GM03348 (cell line): ENCODE measurements around the gene KRT7.
"Not testable (repeated sequence)": the region's sequence is repeated elsewhere in the genome, so short reads cannot be mapped to it uniquely, and the experiment has no call there.

Source experiments
- DNase-seq: peaks from one replicate; pipeline ENCODE4 v3.0.0; 2012; ENCODE audit warnings: low spot score

KRT7 gene

DNA sequence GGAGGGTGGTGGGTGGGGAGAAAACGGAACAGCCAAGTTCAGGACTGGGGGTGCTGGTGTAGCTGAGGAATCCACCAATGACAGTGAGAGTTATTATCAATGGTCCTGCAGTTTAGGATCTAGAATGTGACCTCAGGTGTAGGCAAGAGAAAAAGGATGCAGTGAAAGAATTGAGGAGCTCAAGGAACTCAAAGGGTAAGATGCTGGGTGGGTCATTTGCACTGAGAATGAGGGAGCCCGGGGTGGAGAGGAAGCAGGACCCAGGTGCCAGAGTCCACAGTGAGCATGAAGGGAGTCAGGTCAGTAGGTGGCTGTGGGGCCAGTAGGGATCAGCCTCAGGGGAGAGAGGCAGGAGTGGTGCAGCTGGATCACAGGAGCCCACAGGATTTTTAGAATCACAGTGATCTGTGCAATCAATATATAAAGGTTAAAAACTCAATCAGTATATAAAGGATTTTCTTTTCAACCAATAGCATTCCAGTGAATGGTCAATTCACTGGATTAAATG lies 3.2 kb upstream of the KRT7 start:
- DNase-seq = no peak

DNA sequence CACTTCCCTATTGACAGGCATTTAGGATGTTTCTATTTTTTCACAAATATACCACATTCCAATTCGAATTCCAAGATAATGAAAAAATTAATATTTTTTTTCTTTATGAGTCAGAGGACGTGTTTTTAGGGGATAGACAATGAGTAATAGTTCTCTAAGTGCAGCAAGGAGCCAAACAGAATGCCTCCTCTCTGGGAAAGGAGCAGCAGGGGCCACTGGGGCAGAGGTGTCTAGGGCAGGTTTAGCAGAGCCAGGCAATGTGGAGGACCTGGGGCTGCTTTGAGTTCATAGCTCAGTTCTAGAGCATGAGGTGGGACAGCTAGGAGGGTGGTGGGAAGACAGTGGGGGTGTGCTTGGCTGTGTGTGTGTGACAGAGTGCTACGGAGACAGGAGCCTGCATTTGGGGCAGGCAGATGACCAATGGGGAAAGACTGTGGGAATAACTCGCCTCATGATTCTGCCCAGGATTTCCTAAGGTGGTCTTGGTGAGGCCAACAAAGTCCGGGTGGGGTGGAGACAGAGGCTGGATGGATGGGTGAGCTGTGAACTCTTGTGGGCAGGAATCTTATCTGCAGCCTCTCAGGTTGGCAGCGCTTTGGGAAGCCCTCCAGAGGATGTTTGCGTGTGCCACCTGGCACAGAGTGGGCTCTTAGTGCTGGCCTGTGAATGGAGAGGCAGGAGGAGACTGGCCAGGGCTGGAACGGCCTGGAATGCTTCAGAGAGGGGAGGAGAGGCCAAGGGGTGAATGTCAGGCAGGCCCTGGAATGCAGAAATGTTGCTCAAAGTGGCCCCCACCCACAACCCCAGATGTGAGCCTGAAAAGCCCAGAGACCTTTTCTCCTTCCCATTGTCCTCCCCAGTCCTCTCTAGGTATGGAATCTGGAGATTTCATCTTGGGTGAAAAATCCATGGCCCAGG lies 2.4 kb upstream of the KRT7 start:
- peak; percentile 90 for DNase-seq

DNA sequence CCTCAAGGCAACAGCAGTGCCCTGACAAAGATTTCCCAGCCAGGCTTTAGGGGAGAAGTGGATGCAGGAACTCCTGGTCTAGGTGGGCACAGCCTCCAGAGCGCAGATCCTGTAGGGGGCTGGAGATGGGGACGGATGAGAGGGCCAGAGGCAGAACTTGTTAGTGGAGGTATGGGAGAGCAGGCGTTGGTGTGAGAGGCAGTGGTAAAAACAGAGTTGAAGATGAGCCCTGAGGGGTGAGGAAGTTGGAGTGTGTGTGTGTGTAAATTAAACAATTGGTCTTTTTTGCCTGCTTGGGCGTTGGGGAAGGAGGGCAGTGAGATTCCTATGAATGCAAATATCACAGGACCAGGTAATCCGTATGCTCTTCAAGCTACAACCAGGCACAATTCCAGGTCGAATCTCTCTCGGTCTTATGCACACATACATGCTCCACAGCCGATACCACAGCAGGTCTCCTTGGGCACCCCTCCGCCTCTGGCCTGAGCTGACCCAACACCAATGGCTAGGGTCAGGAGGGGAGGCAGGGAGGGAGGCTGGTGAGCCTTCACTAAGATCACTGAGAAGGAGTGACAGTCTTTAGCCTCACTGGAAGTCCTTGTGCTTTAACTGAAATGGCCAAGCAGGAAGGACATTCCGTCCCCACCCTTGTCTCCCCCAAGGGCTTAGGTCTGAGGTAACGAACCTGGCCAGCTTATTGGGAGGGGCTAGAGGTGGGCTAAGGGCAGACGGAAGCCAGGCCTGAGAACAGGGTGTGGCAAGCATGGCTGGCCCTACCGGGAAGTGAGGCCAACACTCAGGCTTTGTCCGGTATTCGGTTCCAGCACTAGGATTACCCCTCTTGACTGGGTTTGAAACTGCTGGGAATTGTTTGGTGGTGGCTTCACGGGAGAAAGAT lies 1.5 kb upstream of the KRT7 start:
- DNase-seq = no peak

DNA sequence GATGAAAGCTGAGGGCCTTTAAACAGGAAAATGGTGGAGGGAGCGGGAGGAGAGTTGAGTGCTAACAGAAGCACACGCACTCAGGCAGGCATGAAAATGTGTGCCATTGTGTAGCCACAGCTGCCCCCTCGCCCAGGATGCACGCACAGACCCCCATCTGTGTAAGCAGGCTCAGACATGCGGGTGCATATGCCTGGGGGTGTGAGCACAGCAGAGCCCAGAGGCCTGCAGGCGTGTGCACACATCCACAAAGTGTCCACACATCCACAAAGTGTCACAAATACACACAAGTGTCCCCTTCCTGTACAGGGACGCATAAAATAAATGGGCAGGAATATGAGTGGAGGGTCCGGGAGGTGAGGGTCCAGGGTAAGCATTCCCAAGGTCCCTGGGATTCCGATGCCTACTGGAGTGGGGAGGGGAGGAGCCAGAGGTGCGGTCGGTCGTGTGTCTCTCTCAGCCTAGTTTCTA lies 805 bp upstream of the KRT7 start:
- DNase-seq = no peak

DNA sequence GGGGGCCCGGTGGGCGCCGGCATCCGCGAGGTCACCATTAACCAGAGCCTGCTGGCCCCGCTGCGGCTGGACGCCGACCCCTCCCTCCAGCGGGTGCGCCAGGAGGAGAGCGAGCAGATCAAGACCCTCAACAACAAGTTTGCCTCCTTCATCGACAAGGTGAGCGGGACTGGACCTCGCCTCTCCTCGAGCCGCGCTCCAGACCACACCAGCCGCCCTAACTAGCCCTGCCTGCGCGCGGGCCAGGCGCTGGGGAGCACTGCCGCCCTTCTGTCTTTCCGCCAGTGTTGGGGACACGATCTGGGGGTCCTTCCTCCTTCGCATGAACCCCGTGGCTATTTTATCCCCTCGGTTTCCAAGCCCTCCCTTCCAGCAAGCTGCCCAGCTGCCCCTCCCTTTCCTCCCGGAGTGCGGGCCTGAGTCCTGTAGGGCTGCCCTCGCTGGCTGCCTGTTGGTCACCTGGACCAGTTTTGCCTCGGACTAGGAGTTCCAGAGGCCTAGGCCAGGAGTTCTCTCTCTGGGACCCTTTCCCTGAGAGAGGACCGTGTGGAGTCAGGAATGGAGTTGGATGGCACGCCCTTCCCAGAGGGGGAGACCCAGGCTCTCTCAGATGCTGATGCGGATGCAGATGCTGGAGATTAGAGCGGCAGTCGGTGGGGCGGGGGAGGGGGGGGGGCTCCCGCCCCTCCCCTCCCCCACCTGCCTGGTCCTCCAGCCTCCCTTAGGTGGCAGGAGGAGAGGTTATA lies 592 bp downstream of the KRT7 start:
- DNase-seq = no peak

DNA sequence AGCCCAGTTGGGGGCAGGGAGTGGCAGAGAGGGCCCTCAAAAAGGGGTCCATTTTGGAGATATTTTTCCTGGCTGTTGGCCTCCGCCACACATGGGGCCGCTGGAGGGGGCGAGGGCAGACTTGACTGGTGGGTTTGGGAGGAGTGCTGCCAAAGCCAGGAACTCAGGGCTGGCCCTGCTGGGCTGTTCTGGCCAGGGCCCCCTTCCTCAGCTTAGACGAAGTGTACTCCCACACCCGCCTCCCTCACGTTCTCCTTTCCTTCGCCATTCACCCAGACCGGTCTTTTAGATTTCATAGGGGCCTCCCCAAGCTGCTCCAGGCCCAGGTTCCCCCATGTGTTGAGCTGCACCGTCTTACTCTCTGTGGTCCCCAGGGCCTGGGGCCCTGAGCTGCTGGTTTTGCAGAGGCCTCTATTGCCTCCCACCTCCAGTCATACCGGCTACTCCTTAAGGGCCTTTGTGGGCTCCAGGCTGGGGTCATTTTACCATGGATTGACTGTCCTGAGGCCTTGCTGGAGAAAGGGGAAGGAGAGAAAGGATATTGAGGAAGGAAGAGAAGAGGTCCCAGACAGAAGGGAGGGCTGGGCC lies 1.3 kb downstream of the KRT7 start:
- no peak for DNase-seq

DNA sequence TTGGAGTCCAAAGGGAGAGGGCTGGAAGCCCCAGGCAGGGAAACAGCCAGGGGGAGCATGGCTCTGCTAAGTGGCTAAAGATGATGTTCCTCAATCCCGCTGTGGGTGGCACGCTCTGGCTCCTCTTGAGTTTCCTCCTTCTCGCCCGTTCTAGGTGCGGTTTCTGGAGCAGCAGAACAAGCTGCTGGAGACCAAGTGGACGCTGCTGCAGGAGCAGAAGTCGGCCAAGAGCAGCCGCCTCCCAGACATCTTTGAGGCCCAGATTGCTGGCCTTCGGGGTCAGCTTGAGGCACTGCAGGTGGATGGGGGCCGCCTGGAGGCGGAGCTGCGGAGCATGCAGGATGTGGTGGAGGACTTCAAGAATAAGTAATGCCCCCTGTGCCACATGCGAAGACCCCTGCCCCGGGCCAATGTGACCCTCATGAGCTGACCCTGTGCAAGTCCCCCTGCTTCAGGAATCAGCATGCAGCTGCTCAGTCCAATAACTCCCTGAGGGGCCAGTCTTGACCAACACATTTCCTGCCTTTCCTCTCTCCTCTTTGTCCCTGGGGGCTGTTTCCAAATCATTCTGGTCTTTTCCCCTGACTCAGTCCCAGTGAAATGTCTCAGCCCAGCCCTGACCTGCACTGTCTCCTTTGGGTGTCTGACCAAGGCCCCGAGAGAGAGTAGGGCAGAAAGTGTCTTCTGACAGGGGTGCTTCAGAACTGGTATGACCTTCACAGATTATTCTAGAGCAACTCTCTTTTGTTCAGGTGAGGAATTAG lies 2.1 kb downstream of the KRT7 start:
- DNase-seq = peak; percentile 61

DNA sequence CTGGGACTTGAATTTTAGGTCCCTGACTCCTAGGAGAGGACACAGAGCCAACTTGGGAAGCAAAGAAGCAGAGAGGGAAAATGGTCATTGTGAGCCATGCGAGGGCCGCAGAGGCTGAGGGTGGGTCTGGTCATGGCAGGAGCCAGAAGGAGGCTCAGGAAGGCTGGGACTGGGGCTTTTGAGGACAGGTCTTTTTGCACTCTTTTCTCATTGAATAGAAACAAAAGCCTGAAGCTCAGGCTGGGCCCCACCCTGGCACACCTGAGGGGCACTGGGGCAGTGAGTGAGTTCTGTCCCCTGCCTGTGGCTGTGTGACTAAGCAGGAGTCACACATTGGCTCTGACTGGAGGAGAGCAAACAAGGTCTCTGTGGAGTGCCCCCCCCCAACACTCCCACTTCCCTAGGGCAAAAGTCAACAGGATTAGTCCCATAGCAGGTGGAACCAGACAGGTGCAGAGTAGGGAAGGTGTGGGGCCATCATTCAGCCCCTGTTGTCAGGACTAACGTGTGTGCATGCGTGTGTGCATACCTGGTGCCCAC lies 2.8 kb downstream of the KRT7 start:
- no peak for DNase-seq

DNA sequence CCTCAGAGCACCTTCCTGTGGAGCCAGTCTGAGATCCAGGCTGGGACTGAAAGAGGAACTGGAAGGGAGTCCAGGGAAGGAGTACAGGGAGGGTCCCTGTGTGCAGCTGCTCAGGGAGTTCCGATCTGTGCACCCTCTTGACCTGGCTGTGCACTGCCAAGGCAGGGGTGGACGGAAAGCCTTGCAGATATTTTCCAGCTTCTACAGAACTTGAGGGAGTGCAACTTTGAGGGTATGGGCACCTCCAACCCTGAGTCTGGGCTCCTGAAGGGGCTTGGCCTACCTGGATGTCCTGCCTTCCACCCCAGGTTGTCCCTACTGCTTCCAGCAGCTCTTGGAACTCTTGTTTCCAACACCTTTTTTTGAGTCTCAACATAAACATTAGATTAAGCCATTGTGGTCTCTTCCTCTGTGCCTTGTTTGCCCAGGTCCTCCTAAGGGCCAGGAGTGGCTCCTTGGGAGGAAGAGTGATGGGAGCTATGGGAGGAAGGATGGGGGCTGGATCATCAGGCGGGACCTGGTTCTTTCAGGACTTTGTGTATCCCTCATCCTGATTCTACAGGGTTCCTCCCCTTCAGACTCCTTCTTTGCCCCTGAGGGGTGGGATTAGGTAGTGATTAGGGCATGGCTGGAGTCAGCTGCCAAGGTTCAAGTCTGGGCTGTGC lies 3.5 kb downstream of the KRT7 start:
- DNase-seq = no peak

DNA sequence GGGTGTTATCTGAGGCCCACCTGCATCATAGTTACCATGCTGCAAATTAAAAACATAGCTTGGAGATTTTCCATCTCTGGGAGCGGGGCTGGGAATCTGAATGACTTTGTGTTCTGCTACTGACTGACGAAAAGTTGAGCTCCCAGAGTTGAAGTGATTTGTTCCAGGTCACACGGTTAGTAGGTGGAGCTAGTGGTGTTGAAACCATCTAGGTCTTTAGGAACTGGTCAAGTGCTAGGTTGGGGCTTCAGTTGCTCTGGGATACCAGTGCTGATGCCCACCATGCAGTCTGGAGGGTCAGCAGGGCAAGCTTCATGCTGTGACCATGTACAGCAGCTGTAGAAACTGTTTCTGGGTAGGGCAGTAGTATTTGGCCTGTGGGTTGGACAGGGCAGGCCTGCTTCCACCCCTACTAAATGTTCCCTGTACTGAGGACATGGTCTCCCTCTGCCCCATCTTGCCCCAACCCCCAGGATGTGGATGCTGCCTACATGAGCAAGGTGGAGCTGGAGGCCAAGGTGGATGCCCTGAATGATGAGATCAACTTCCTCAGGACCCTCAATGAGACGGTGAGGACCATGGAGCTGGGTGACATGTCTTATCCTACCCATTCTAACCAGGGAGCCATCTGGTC lies 5.3 kb downstream of the KRT7 start:
- no peak for DNase-seq

DNA sequence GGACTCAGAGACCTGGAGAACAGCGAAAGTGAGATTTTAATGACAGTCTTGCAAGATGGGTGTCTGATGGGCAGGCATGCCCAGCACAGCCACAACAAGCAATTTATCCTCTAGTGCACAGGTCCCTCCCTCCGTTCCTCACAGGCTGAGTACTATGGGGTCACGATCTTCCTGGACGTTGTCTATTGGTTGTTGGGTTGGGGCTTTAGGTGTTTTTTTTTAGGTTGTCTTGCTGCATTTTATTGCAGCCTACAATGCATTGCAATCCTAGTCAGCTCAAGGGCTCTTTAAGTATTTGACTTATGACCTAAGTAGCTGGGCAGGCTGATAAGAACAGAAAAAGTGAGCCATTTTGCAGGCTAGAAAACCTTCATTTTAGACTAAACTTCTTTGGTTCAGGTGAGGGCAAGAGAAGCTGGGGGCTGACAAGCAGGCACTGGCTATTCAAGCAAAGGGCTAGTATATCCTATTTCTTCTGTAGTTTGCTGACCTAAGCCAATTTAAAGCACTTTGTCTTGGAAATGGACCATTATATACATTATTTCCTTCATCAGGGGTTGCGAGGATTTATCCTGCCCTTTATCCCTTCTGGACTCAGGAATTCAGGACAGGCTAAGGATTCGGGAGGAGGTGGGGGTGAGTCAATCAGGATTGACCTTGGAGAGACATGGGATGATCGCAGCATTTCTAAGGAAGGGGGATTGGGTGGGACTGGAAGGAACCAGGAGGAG lies 6.0 kb downstream of the KRT7 start:
- no peak for DNase-seq

DNA sequence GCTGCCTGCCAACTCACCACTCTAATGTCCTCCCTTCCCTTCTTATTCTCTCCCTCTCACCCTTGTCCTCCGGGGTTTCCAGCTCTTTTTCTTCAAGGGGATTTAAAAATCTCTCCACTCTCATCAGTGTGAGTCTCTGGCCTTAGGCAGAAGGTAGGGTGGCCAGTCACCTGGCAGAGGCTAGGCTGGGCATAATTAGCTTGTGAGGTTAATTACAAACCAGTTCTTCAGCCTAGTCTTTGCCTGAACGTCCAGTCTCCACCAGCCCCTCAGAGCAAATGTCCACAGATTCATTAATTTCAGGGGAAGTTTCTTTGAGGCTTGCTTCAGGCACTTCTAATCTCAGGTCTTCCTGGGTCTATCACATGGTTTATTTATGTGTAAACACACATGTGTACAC lies 6.7 kb downstream of the KRT7 start:
- no peak for DNase-seq

DNA sequence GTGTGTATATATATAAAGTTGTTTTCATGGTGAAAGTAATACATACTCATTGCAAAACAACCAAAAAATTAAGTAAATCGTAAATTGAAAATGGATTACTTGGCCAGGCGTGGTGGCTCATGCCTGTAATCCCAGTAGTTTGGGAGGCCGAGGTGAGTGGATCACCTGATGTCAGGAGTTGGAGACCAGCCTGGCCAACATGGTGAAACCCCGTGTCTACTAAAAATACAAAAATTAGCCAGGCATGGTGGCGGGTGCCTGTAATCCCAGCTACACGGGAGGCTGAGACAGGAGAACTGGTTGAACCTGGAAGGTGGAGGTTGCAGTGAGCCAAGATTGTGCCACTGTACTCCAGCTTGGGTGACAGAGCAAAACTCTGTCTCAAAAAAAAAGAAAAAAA lies 7.2 kb downstream of the KRT7 start:
- not testable (repeated sequence) for DNase-seq

DNA sequence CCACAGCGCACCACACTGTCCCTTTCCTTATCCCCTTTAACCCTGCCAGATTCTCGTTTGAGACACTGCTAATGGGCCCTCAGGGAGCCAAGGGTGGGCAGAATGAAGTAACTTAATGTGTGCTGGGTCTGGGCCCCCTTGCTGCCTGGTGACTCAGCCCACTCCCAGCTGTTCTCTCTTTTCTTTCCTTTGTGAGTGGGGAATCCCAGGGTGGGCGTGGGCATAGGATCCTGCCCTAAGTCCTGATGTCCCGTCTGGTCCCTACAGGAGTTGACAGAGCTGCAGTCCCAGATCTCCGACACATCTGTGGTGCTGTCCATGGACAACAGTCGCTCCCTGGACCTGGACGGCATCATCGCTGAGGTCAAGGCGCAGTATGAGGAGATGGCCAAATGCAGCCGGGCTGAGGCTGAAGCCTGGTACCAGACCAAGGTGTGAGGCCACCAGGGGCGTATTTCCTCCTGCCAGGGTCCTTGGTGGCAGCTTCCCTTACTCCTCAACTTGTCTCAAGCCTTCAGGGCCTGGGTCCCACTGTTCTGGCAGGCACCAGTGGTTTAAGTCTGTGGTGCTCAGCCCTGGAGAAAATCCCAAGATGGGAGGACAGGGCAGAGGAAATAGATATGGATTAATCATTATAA lies 8.3 kb downstream of the KRT7 start:
- DNase-seq = no peak

DNA sequence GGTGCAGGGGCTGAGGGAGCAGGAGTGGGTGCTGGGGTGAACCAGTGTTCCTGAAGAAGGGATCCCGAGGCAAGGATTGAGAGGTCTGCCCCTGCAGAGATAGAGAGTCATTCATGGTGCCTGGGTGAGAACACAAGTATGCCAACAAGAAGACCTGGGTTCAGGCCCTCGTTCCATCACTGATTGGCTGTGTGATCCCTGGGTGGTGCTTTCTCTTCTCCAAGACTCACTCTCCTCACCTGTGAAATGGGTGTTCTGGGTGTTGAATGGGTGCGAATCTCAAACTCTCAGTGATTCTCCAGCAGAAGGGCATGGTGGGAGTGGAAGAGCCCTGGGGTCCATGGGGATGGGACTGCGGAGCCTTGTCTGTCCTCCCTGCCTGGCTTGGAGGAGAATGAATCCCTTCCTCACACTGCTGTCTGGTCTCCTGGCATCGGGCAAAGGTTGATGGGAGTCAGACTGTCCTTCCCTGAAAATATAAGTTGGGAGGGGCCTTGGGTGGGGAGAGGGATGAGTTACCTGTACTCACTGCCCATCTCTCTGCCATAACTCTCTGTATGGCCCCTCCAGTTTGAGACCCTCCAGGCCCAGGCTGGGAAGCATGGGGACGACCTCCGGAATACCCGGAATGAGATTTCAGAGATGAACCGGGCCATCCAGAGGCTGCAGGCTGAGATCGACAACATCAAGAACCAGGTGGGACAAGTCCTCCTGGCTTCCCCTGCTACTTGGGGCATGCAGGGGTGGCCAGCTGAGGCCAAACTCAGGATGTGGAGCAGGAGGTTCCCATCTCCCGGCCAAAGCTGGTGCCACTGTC lies 9.6 kb downstream of the KRT7 start:
- DNase-seq = no peak

DNA sequence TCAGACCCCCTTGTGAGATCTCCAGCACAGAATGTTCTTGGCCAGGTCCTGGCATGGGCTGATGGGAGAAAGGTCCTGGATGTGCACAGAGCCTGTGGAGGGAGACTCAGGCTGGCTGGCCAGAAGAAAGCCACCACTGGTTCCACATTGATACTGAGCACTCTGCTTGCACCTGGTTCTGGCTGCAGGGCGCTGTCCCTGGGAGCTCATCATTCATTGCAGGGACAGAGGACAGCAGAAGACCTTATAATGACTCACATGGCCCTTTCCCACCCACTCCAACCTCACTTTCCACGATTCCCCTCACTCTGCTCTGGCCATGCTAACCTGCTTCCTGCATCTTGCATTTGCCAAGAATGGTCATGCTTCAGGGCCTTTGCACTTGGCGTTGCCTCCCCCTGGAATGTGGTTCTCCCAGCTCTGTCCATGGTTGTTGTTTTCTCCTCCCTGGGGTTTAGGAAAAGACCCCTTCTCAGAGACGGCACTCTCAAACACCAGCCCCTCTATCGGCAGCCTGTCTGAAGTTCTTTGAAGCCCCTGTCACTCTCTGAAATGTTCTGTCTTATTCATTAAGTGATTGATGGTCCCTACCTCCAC lies 10.3 kb downstream of the KRT7 start:
- no peak for DNase-seq
